GM23338 (cell line): ENCODE data around the gene TPM2.

Experiments
- CREB1 ChIP-seq: fragments of 250-450 bp; sonication (Bioruptor Pico); IDR thresholded peaks from 2 replicates; pipeline ENCODE4 v1.5.0; 2020; ENCODE audit warnings: low read depth, mild to moderate bottlenecking, moderate library complexity
- CTCF ChIP-seq, 2 experiments: fragments of 200-600 bp in 1 of 2; sonication (generic) in 1 of 2; conservative IDR thresholded peaks; 2 replicates each; pipeline versions ENCODE4 v1.5.1 to v1.6.1; 2016 to 2017; ENCODE audit warnings: antibody characterized with exemption in 2 of 2, low read depth in 2 of 2, mild to moderate bottlenecking in 2 of 2, moderate library complexity in 1 of 2
- ETS1 ChIP-seq: IDR thresholded peaks from 2 replicates; pipeline ENCODE4 v1.6.1; 2016; ENCODE audit warnings: antibody characterized with exemption
- EZH2 ChIP-seq: fragments of 200-600 bp; sonication (generic); IDR thresholded peaks from one replicate; pipeline ENCODE4 v1.8.0; 2017; ENCODE audit warnings: antibody characterized with exemption, mild to moderate bottlenecking, low read depth; ENCODE audit not compliant: unreplicated experiment
- EZH2phosphoT487 ChIP-seq: fragments of 200-600 bp; sonication (generic); IDR thresholded peaks from one replicate; pipeline ENCODE4 v1.8.1; 2018; ENCODE audit warnings: antibody characterized with exemption; ENCODE audit not compliant: unreplicated experiment
- POLR2AphosphoS5 ChIP-seq: IDR thresholded peaks from 2 replicates; pipeline ENCODE4 v1.6.1; 2016; ENCODE audit warnings: antibody characterized with exemption, low read depth
- REST ChIP-seq: IDR thresholded peaks from one replicate; pipeline ENCODE4 v1.6.1; 2018; ENCODE audit warnings: antibody characterized with exemption; ENCODE audit not compliant: unreplicated experiment
- STAT1 ChIP-seq: IDR thresholded peaks from one replicate; pipeline ENCODE4 v1.6.1; 2016; ENCODE audit warnings: antibody characterized with exemption; ENCODE audit not compliant: unreplicated experiment
- ZNF114 ChIP-seq: fragments of 250-450 bp; sonication (Bioruptor Pico); IDR thresholded peaks from 2 replicates; pipeline ENCODE4 v1.5.0; 2020; ENCODE audit warnings: mild to moderate bottlenecking, moderate library complexity

- TF ChIP-seq CTCF (conservative IDR thresholded peaks at IDR 0.05; ENCODE audit: low read depth in 2 of 2): no peak
- TF ChIP-seq REST: no peak
- TF ChIP-seq POLR2AphosphoS5: no peak
- no peak for TF ChIP-seq EZH2
- no peak for TF ChIP-seq ETS1
- TF ChIP-seq EZH2phosphoT487: no peak
- TF ChIP-seq CREB1 (CRISPR knock-in tag): no peak
- no peak for TF ChIP-seq ZNF114 (CRISPR knock-in tag)
- no peak for TF ChIP-seq STAT1
Observed at GRCh38 chr9:35706951-35707350, 17.2 kb upstream of the TPM2 start.
